IPS-15b (cell line): ENCODE measurements around the gene APEX1.
"Not testable (repeated sequence)": the region's sequence is repeated elsewhere in the genome, so short reads cannot be mapped to it uniquely, and the experiment has no call there.

Source experiments
- H3K27me3 ChIP-seq: one replicate; pipeline ENCODE4 v1.6.1; 2013; ENCODE audit warnings: low read length; ENCODE audit not compliant: control insufficient read depth, insufficient read depth
- H3K36me3 ChIP-seq: one replicate; pipeline ENCODE4 v1.6.1; 2013; ENCODE audit warnings: low read length; ENCODE audit not compliant: control insufficient read depth, insufficient read depth
- H3K4me1 ChIP-seq: one replicate; pipeline ENCODE4 v1.6.1; 2013; ENCODE audit warnings: mild to moderate bottlenecking, low read length; ENCODE audit not compliant: control insufficient read depth, insufficient read depth
- H3K4me3 ChIP-seq: one replicate; pipeline ENCODE4 v1.5.1; 2013; ENCODE audit warnings: low read depth, low read length
- H3K9ac ChIP-seq: one replicate; pipeline ENCODE4 v1.6.1; 2013; ENCODE audit warnings: low read depth, mild to moderate bottlenecking, low read length
- H3K9me3 ChIP-seq: one replicate; pipeline ENCODE4 v1.6.1; 2013; ENCODE audit warnings: mild to moderate bottlenecking, low read length; ENCODE audit not compliant: control insufficient read depth, insufficient read depth

The APEX1 gene

DNA sequence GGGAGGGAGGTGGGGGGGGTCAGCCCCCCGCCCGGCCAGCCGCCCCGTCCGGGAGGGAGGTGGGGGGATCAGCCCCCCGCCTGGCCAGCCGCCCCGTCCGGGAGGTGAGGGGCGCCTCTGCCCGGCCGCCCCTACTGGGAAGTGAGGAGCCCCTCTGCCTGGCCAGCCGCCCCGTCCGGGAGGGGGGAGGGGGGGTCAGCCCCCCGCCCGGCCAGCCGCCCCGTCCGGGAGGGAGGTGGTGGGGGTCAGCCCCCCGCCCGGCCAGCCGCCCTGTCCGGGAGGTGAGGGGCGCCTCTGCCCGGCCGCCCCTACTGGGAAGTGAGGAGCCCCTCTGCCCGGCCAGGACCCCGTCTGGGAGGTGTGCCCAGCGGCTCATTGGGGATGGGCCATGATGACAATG, 51.7 kb downstream of the APEX1 start:
- H3K4me3 ChIP-seq, H3K27me3 ChIP-seq, H3K9me3 ChIP-seq, H3K9ac ChIP-seq, H3K4me1 ChIP-seq, H3K36me3 ChIP-seq: not testable (repeated sequence)
